Suprapubic skin (tissue), 4 donors: ENCODE results near the gene FMN1.

Experiments used
- EP300 ChIP-seq: sonication (generic); formaldehyde crosslinking; IDR thresholded peaks from one replicate; pipeline ENCODE4 v1.6.1; 2017; ENCODE audit warnings: antibody characterized with exemption
- POLR2A ChIP-seq, 2 donors: fragments of 450-650 bp; IDR thresholded peaks; one replicate each; pipeline ENCODE4 v1.6.1; 2017; ENCODE audit warnings: antibody characterized with exemption in 2 of 2, mild to moderate bottlenecking in 2 of 2, moderate library complexity in 2 of 2
- POLR2AphosphoS5 ChIP-seq, 3 donors: sonication (generic); formaldehyde crosslinking; IDR thresholded peaks; one replicate each; pipeline ENCODE4 v1.6.1; 2017; ENCODE audit warnings: antibody characterized with exemption in 3 of 3
- TF ChIP-seq, protein P1 (sequence below), 2 donors: fragments of 200-600 bp in 1 of 2; fragments of 450-650 bp in 1 of 2; sonication (generic) in 1 of 2; IDR thresholded peaks; one replicate each; pipeline ENCODE4 v1.5.1; 2016 to 2019; ENCODE audit warnings: antibody characterized with exemption in 2 of 2, mild to moderate bottlenecking in 1 of 2, moderate library complexity in 1 of 2

DNA sequence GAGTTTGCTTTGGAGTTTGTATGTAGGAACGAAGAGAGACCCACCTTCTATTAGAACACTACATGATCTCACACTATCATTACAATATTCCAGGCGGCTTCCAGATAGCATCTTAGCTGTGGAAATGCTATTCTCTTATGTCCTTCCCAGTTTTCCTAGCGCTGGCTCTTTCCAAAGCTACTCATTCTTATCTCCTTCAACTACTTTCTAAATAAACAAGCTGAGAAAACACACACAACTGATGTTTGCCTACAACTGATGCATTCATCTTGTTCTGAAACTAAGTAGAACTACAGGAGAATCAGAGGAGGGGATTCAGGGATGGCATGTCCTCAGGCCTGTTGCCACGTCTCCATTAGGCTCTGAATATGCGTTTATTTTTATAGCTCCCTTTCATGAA lies 367.8 kb downstream of the FMN1 start:
- TF ChIP-seq POLR2A (IDR thresholded peaks at IDR 0.05) (no peak), POLR2AphosphoS5 (IDR thresholded peaks at IDR 0.05) (no peak), EP300 (no peak)
- TF ChIP-seq, protein P1, sequence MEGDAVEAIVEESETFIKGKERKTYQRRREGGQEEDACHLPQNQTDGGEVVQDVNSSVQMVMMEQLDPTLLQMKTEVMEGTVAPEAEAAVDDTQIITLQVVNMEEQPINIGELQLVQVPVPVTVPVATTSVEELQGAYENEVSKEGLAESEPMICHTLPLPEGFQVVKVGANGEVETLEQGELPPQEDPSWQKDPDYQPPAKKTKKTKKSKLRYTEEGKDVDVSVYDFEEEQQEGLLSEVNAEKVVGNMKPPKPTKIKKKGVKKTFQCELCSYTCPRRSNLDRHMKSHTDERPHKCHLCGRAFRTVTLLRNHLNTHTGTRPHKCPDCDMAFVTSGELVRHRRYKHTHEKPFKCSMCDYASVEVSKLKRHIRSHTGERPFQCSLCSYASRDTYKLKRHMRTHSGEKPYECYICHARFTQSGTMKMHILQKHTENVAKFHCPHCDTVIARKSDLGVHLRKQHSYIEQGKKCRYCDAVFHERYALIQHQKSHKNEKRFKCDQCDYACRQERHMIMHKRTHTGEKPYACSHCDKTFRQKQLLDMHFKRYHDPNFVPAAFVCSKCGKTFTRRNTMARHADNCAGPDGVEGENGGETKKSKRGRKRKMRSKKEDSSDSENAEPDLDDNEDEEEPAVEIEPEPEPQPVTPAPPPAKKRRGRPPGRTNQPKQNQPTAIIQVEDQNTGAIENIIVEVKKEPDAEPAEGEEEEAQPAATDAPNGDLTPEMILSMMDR (IDR thresholded peaks at IDR 0.05): no peak
